ENCODE data around the gene AGBL5.

- no peak for TF ChIP-seq EZH2 (IDR thresholded peaks at IDR 0.05; ENCODE audit: low read length, missing control alignments)
- TF ChIP-seq CTCF (conservative IDR thresholded peaks at IDR 0.05 in 1 of 2, IDR thresholded peaks at IDR 0.05 in 1 of 2; ENCODE audit: low read depth in 1 of 2, low read length in 2 of 2), result no peak
These were observed 36.6 kb upstream of the AGBL5 start for GRCh38 chr2:27014771-27015433.

All from fibroblast of lung (primary cell).